ENCODE data around the gene PRKCE.

The PRKCE gene

GRCh38 chr2:45986509-45986908, 335.0 kb downstream of the PRKCE start:
- no peak for DNase-seq (ENCODE audit: low read depth, low spot score)

- DNase-seq (ENCODE audit: low read depth, low spot score): no peak
These were observed 336.4 kb downstream of the PRKCE start for GRCh38 chr2:45987856-45988255.

DNA sequence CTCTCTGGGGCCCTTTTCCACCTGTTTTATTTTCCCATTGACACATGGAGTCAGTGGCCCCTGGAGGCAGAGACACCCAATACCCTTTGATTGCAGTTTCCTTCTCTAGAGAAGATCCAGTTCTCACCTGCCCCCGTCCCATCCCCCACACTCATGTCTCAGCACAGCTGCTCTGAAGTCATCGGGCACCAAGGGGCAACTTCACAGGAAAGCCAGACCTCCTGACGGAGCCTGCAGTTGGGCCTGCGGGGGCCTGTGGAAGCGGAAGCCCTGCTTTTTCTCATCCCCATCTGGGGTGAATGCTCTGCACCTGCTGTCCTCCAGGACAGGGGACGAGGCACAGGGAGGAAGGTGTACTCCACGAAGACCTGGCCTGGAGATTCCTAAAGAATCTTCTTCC, 337.4 kb downstream of the PRKCE start:
- DNase-seq (ENCODE audit: low read depth, low spot score): no peak

DNA sequence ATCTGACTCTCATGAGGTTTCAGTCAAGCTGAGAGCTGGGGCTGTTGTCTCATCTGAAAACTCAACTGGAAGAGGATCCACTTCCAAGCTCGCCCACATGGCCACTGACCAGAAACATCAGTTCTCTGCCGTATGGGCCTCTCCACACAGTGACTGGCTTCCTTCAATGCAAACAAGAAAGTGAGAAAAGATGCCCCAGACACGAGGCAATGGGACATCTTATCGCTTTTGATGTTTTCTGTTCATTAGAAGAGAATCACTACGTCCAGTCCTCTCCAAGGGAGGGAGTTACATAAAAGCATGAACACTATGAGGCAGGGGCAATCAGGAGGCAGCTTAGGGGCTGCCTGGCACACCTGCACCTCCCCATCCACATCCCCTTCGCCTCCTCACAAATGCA, 338.7 kb downstream of the PRKCE start:
- no peak for DNase-seq (ENCODE audit: low read depth, low spot score)

DNA sequence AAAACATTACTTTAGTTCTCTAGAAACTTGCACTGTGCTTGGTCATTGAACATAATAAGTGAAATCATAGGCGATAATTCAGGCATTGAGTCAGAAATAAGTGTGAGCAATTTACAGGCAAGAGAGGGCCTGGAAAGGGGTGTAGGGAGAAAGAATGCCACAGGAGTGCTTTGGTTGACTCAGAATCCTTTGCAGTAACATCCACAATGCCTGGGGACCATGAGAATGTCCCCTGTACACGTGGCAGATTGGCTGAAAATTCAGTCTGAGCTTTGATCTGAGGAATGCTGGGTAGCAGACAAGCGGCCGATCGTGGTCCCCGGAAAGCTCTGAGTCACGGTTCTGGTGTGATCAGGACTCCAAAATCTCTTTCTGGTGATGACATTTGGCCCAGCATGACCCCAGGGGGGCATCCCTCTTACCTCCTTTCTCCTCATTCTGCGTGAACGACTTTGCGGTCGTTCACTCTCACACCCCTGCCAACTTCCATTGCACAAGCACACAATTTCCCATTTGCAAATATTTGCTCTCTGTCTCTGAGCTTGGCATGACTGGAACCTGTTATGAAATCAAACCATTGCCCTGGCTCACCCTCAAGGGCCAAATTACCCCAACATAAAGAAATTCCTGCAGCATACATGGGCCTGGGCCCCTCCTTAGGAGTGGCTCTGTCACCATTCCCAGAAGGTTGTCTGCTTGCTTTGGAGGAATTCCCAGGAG, 340.7 kb downstream of the PRKCE start:
- DNase-seq (ENCODE audit: low read depth, low spot score): peak; percentile 94

DNA sequence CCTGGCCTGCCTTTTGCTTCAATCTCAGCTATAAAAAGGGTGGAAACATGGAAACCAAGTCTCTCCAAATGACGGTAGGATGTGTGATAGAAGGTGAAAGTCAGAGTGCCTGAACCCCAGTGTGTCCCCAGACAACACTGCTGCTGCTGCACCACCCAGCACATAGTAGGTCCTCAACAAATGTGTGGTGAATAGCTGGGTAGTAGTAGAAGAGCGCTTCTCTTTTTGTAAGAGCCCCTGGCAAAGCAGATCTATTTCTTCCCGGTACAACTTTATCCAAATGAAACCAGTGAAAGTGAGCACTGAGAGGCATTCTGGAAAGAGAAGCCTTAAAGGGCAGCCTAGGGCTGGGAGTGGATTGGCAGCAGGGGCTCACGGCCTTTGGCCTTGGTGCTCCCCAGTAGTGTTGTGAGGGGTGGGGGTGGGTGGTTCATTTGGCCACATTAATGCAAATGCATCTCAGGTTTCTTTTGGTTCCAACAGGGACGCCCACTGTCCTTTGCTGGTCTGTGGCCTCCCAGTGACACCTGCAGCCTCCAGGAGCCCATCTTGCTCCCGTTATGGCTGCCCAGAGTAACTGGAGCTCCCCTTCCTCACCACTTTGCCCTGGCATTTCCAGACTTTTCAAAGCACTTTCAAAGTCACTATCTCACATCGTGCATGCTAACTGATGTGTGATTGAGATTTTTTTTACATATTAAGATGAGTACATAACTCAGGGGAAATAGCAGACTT, 341.4 kb downstream of the PRKCE start:
- no peak for DNase-seq (ENCODE audit: low read depth, low spot score)

DNA sequence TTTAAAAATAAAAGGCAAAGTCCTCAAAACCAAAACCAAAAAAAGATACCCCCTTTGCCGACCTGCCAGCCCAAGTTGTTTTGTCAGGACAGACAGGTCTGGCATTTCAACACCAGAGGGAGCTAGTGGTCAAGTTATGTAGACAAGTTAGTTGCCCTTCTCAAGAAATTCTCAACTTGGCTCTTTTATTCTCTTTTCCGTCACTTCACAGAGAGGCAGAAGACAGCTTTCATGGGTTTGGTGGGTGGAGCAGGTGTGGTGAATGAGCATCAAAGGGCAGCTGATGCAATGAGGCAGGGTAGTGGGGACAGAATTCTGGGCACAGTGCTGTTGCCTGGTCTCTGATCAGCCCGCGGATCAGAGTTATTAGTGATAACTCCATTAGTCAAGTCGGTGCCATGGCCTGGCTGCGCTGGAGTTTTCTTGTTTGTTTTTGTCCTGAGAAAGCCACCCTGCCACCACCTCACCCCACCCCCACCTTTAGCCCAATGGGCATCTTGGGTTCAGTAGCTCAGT, 342.1 kb downstream of the PRKCE start:
- DNase-seq (ENCODE audit: low read depth, low spot score): peak; percentile 87

DNA sequence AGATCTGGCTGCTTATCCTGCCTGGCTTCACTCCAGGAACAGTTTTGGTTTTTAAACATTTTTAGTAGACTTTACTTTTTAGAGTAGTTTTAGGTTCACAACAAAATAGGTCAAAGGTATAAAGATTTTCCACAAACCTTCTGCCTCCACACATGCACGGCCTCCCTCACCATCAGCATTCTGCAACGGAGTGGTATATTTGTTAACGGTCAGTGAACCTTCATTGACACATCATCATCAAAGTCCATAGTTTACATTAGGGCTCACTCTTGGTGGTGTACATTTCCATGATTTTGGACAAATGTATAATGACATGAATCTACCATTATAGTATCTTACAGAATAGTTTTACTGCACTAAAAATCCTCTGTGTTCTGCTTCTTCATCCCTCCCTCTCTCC, 342.6 kb downstream of the PRKCE start:
- no peak for DNase-seq (ENCODE audit: low read depth, low spot score)

DNA sequence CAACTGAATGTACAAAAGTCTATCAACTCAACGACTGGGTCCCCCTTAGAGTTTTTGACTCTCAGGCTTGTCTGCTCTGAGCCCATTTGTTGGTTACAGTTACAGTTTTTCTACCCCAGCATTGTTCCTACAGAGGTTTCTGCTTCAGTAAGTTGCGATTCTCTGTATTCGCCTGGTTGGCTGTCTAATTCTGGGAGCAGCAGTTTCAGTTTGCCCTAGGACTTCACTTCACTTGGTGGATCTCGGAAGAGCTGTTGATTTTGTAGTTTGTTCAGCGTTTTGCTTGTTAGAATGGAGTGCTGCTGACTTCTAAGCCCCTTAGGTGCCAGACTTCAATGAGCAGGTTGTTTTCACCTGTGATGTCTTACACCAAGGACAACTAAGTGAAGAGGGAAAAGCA, 349.2 kb downstream of the PRKCE start:
- no peak for DNase-seq (ENCODE audit: low read depth, low spot score)

DNA sequence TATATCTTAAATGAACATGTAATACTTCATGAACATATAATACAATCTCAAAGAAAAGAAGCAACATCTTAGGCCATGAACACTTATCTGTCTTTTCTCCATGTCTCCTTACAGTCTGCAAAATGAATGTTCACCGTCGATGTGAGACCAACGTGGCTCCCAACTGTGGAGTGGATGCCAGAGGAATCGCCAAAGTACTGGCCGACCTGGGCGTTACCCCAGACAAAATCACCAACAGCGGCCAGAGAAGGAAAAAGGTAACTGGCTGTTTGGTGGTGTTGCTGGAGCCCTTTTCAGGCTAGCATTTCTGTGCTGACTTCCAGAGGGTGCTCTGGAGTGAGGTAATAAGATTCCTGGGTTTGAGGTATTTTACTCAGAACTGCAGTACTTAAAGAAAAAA, 349.8 kb downstream of the PRKCE start:
- DNase-seq (ENCODE audit: low read depth, low spot score): no peak

GRCh38 chr2:46001741-46002506, 350.4 kb downstream of the PRKCE start:
- no peak for DNase-seq (ENCODE audit: low read depth, low spot score)

DNA sequence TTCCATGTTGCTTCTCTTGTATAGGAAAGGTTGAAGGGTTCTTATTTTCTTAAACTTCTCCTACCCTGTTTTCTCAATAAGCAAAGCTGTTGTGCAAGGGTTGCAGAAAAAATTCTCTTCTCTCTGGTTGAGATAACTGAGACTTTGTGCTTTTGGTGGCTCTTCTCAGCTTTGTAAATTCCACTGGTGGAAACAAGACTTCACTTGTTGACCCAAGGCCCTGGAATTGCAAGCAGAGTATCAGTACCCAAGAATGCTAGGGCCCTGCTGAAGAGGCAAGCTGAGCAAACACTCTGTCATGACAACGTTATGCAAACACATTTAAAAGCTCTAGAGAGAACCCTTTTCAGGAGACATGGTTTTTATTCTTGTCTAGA, 351.0 kb downstream of the PRKCE start:
- DNase-seq (ENCODE audit: low read depth, low spot score): no peak

GRCh38 chr2:46002947-46003346, 351.5 kb downstream of the PRKCE start:
- DNase-seq (ENCODE audit: low read depth, low spot score): no peak

DNA sequence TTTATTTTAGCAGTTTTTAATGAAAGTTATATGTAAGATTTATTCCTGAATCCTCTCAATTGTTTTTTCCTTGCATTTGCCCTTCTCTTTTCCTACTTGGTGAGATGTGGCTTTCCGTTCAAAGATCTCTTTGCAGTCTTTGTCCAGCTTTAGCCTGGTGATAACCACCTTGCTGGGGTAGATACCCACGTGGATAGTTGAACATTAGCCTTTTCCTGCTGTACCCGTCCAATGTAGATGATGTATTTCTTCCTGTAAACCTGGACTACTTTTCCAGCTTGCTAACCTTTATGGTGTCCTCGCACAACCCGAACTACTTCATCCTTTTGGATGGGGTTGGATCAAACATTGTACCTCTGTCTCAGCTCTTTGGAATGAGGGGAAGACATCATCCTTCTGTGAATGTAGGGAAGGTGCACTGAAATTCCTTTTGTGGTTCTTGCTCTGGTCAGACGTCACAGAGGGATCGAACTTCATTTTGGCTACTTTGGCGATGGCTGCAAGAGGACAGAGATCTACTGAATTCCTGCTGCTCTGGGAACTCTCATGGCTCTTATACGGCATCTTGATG, 352.5 kb downstream of the PRKCE start:
- peak; percentile 17 for DNase-seq (ENCODE audit: low read depth, low spot score)

GRCh38 chr2:46006473-46007025, 355.1 kb downstream of the PRKCE start:
- no peak for DNase-seq (ENCODE audit: low read depth, low spot score)

GRCh38 chr2:46007412-46007811, 355.9 kb downstream of the PRKCE start:
- DNase-seq (ENCODE audit: low read depth, low spot score): no peak

DNA sequence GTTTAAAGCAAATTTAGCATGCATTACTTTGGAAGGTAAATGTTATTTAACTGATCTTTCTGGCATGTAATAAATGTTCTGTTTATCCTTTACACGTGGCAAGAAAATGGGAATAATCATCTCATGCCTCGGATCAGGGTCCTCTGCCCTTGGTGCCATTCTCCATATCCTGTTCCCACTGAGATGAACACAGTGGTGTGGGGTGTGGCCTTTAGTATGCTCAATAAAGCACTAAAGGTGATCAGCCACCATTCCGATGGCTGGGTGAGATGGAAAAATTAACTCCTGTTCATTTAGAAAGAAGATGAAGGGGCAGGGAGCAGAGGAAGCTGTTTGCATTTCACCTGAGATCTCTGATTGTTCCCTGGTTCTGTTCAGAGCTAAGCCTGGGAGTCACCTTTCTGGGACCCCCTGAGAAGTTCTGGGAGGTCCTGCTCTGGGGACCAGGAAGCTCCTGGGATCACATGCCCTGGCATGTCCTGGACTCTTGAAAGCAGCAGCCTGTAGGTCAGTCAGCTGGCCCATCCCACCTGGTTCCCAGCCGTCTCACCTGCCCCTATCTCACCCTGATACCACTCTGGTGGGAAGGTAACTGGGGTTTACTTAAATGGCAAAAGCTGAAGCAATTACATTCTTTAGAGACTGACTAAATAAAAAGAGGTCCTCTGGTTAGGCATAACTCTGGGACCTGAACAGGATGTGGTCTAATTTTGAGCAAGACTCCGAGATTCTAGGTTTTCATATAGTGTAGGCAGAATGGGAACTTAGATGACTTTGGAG, 356.8 kb downstream of the PRKCE start:
- no peak for DNase-seq (ENCODE audit: low read depth, low spot score)

GRCh38 chr2:46009315-46009714, 357.8 kb downstream of the PRKCE start:
- no peak for DNase-seq (ENCODE audit: low read depth, low spot score)

GRCh38 chr2:46009772-46010171, 358.3 kb downstream of the PRKCE start:
- no peak for DNase-seq (ENCODE audit: low read depth, low spot score)

- DNase-seq (ENCODE audit: low read depth, low spot score): no peak
These were observed 358.9 kb downstream of the PRKCE start for GRCh38 chr2:46010223-46010924.
